GM20431 (cell line): ENCODE results near the gene SAFB2.

Source experiments
- in situ Hi-C: fragments of 300-500 bp; cut with MseI, MboI; formaldehyde crosslinking; loops from one replicate; pipeline ENCODE4 v1.15.0; 2020; ENCODE audit warnings: low sequenced_read_pairs; ENCODE audit not compliant: unreplicated experiment

Gene SAFB2

GRCh38 chr19:5586300-5587070 lies 36.1 kb downstream of the SAFB2 start:
- in situ Hi-C loops = no loop called here

DNA sequence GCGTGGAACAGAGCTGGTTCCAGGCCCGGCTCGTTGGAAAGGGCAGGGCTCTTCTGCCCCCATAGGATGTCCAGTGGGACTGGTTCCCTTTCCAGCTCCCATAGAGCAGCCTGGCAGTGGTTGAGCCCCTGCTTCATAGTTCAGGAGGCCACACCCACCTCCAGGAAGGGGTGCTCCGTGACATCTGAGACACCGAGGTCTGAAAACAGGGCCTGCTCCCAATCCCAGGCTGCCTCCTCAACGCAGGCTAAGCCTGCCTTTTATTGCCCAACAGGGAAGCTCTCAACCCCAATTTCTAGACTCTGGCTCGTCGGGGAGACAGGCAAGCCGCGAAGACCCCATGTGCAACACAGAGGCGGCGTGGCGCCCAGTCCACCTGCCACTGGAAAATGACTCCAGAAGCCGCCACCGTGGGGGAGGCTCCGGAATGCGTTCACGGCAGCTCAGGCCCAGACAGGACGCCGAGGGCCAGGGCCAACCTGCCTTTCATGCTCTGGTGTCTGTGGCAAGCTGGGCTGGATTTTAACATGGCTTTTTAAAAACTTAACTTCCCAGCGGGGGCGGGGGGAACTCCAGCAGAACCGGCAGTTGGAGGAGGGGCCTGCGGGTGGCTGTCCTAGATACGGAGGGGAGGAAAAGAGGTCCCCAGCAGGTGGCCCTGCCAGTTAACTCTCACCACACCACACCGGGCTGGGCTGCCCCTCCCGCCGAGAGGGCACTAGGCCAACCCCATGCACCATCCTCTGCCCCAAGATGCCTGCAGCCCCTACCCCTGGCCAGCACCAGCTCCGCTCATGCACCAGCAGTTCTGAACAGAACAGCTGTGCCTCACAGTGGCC lies 36.9 kb downstream of the SAFB2 start:
- in situ Hi-C loops = no loop called here

GRCh38 chr19:5580161-5580571 lies 42.4 kb downstream of the SAFB2 start:
- in situ Hi-C loops = no loop called here

DNA sequence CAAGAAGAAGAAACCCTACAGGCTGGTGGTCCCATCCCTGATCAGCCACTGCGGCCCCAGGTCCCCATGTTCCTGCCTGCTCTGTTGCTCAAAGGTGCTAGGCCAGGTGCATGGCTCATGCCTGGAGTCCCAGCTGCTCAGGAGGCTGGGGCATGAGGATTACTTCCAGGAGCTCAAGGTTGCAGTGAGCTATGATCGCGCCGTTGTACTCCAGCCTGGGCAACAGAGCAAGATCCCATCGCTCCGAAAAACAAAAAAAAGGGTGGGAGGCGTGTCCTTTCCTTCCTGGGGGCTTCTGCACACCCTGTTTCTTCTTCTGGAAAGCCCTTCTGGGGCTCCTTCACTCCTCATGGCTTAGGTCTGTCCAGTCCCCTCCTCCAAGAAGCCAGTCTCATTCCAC lies 42.9 kb downstream of the SAFB2 start:
- in situ Hi-C loops = no loop called here

DNA sequence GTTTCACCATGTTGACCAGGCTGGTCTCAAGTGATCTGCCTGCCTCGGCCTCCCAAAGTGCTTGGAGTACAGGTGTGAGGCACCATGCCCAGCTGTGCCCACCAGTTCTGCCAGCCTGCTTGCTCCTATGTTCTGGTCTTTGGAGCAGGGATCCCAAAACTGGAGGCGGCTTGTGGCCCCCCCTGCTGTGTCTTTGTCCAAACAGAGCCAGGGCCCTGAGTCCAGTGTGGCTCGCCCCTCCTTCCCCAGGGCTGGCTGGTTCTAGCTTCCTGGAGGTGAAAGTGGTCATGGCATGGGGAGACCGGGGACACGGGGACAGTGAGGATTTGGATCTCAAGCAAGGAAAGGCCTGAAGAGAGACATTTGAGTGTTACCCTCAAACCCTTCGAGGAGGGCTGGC lies 43.3 kb downstream of the SAFB2 start:
- in situ Hi-C loops = no loop called here

- in situ Hi-C loops = no loop called here
Observed at GRCh38 chr19:5578097-5578846, 44.3 kb downstream of the SAFB2 start.

- in situ Hi-C loops = no loop called here
Observed at GRCh38 chr19:5575590-5575989, 47.0 kb downstream of the SAFB2 start.

GRCh38 chr19:5572556-5573286 lies 49.9 kb downstream of the SAFB2 start:
- in situ Hi-C loops = no loop called here

- in situ Hi-C loops = no loop called here
Observed at GRCh38 chr19:5571777-5572176, 50.8 kb downstream of the SAFB2 start.

GRCh38 chr19:5567970-5568407 lies 54.6 kb downstream of the SAFB2 start:
- in situ Hi-C loops = no loop called here

- in situ Hi-C loops = no loop called here
Observed at GRCh38 chr19:5567360-5567969, 55.1 kb downstream of the SAFB2 start, which contains the start of gene TINCR. TSS of gene TINCR (minus strand) at chr19:5567953.

DNA sequence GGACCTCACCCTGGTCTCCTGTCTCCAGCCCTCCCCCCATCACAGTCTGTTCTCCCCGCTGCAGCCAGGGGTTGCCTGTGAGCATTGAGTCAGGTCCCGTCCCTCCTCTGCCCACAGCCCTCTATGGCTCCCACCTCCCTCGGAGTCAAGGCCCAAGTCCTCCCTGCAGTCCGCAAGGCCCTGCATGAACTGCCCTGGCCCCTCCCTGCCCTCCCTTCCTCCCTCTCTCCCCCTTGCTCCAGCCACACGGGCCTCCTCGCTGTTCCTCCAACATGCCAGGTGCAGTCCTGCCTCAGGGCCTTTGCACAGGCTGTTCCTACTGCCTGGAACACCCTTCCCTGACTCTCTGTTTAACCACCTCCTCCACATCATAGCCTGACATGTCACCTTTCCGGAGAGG lies 57.6 kb downstream of the SAFB2 start:
- in situ Hi-C loops = no loop called here

DNA sequence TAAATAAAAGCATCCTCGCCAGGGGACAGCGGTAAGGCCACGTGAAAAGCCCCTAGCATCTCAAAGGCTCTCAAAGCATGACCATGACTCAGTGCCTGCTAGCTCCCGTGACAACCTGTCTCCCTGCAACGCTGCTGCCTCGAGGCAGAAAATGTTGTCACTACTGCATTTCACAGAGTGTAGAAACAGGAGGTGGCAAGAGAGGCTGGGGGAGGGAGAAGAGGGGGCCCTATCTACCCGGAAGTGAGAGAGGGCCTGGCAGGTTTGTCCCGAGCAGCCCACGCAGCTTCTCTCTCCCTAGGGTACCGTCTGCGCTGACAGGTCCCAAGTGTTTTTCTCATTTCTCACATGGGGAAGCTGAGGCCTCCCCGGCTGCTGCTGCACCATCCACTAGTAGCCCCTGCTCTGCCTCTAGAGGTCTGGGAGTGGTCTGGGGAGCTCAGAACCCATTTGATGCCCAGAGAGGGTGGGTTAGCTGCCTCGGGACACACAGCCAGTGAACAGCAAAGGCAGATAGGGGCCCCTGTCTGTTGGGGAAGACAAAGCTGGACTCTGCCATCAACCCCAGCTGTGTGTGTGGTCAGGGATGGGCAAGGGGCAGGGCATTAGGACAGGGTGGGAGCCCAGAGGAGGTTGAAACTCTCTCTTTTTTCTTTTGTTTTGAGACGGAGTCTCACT lies 58.5 kb downstream of the SAFB2 start:
- in situ Hi-C loops = no loop called here

GRCh38 chr19:5563008-5563431 lies 59.6 kb downstream of the SAFB2 start:
- in situ Hi-C loops = no loop called here

DNA sequence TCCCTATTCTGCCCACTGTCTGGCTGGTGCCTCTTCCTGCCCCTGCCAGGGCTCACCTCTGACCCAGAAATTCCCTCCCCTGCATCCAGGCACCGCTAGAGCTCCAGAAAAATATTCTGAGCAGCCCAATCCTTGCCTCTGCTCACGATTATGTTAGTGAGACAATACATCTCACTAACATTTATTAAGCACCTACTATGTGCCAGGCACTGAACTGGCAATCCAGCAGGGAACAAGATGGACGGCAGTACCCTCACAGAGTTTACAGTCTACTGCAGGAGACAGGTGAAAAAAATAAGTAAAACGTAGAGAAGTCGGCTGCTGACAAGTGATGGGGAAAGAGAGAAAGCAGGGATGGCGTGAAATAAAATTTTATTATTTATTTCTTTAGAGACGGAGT lies 60.3 kb downstream of the SAFB2 start:
- in situ Hi-C loops = no loop called here

DNA sequence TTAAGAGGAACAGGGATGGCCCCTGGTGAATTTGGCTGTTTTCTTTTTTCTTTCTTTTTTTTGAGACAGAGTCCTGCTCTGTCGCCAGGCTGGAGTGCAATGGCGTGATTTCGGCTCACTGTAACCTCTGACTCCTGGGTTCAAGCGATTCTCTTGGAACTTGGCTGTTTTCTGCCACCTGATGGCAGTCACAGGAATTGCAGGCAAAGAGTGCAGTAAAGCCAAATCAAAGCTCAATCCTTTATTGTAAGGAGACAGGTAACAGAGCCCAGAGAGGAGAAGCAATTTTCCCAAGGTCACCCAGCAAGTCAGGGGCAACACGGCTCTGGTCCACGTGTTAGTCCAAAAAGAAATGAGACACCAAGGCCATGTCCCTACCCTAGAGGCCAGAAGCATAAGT lies 61.0 kb downstream of the SAFB2 start:
- in situ Hi-C loops = no loop called here

GRCh38 chr19:5560156-5560555 lies 62.4 kb downstream of the SAFB2 start:
- in situ Hi-C loops = no loop called here

DNA sequence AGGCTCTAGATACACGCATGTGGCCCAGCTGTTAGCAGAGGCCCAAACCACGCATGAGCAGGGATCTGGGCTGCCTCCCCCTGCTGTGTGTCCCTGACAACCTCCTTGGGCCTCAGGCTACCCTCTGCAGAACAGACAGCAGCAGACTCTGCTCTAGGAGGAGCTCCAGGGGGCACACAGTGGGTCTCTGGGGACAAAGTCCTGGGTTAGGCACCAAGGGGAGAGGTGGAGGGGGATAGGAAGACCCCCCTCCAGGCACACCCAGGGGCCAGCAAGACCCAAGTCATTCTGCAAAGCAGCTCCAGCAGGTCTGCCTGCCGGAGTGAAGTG lies 62.8 kb downstream of the SAFB2 start:
- in situ Hi-C loops = no loop called here

- in situ Hi-C loops = no loop called here
Observed at GRCh38 chr19:5558101-5558621, 64.4 kb downstream of the SAFB2 start.
